Central memory CD8-positive, alpha-beta T cell (primary cell): ENCODE measurements around the gene ADGRG4.
A peak's percentile ranks its signal among the peaks of the same experiment; 100 is the strongest.
"Not testable (repeated sequence)": the region's sequence is repeated elsewhere in the genome, so short reads cannot be mapped to it uniquely, and the experiment has no call there.

Experiments
- ATAC-seq: fragments of 150-1000 bp; cut with Tn5 transposase; replicated peaks from 2 replicates; pipeline ENCODE4 v1.10.0; 2022; ENCODE audit warnings: mild to moderate bottlenecking, moderate FRiP score, moderate number of reproducible peaks; ENCODE audit not compliant: poor library complexity, severe bottlenecking; ENCODE audit errors: extremely low read depth
- DNase-seq, 2 donors: peaks; one replicate each; pipeline ENCODE4 v3.0.0; 2021; ENCODE audit warnings: low spot score in 2 of 2
- H3K27ac Mint-ChIP-seq: one replicate; pipeline ENCODE4 v1.8.0; 2022; ENCODE audit warnings: low read depth, mild to moderate bottlenecking, moderate library complexity, mixed read lengths
- H3K27me3 Mint-ChIP-seq: one replicate; pipeline ENCODE4 v1.8.0; 2022; ENCODE audit warnings: mixed read lengths
- H3K36me3 Mint-ChIP-seq: one replicate; pipeline ENCODE4 v1.8.0; 2022; ENCODE audit warnings: mild to moderate bottlenecking, moderate library complexity, mixed read lengths; ENCODE audit not compliant: insufficient read depth
- H3K4me1 Mint-ChIP-seq: one replicate; pipeline ENCODE4 v1.8.0; 2022; ENCODE audit warnings: mixed read lengths
- H3K4me3 Mint-ChIP-seq: one replicate; pipeline ENCODE4 v1.8.0; 2022; ENCODE audit warnings: mild to moderate bottlenecking, moderate library complexity, mixed read lengths
- H3K9me3 Mint-ChIP-seq: one replicate; pipeline ENCODE4 v1.8.0; 2022; ENCODE audit warnings: mixed read lengths

The ADGRG4 gene

GRCh38 chrX:136300721-136301120 lies at the start of gene ADGRG4:
Gene ADGRG4 (plus strand): TSS chrX:136300963. CDS start chrX:136308778, 7,815 bp downstream.
- H3K27me3 Mint-ChIP-seq, H3K4me1 Mint-ChIP-seq, H3K9me3 Mint-ChIP-seq, H3K36me3 Mint-ChIP-seq, H3K4me3 Mint-ChIP-seq, ATAC-seq, H3K27ac Mint-ChIP-seq, DNase-seq: not testable (repeated sequence)

DNA sequence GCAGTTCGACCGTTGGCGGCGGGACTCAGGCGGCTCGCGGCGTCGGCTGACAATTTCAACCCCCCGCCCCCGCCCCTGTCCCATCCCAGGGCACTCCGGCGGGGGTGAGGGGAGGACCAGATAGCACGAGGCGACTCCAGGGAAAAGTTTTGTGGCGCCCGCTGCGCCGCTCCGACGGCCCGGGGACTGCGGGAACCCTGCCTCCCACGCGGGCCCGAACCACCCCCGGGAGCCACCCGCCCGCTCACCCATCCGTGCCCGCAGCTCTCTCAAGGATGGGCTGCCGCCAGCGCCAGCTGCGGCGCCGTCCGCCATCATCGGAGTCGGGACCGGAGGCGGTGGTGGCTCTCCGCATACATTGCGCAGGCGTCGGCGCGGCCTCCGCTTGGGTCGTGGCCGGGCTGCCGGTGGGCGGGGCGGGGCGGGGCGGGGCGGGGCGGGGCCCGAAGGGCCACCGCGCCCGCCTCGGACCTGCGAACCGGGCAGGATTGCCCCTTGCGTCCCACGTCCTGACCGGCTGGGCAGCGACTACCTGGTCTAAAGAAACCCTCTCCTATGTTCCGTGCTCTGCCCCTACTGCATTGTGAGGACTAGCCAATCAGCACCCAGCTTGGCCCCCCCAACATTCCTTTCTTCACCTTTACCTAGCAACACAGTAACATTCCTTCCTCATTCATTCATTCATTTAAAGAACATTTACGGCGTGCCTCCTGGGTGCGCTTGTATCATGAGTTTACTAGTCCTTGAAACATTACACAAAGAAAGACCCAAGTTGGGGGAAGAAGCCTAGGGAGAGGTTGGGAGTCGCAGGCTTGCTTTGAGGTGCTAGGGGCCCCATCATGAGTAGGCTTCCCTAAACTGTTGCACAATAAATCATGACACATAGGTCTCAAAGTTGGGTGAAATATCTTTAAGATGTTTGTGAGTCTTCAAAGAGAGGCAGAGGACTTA lies 49.4 kb upstream of the ADGRG4 start, which contains the start of gene MAP7D3:
TSS of gene MAP7D3 (minus strand) at position 360 of the 951 bp plus-strand sequence. CDS start at position 318, 42 bp downstream.
- DNase-seq (peak; percentile 28 to 33), ATAC-seq (peak; percentile 85)
- peak within 1 kb of the TSS; percentile 78 for H3K4me3 Mint-ChIP-seq
- H3K36me3 Mint-ChIP-seq, result peaks cover 4% of the 10 kb centered on the region
- H3K4me1 Mint-ChIP-seq, result peaks cover 5% of the 10 kb centered on the region
- peak within 1 kb of the TSS; percentile 11 for H3K27ac Mint-ChIP-seq
- H3K27me3 Mint-ChIP-seq, result no peaks in the 10 kb centered on the region
- no peaks in the 10 kb centered on the region for H3K9me3 Mint-ChIP-seq

DNA sequence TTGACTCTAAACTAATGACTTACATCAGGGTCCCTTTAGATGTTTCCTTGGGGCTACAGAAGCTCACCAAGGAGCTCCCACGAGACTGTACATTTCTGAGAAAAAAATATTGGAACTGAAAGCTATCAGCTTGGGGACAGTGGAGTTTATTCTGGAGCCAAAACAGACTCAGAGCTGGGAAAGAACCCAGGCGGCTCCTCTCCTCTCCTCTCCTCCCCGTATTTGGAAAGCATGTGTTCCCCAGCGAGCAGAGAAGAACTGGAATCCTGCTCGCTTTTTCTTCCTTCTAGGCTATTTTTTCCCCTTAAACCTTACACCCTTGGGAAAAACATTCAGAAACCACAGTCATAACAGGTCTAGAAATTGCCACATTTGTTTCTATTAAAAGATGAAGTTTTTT lies 45.2 kb upstream of the ADGRG4 start:
- no peak for ATAC-seq
- no peak for DNase-seq
- peaks cover 12% of the 10 kb centered on the region for H3K4me1 Mint-ChIP-seq
- no peak overlapping the region for H3K27ac Mint-ChIP-seq
- H3K27me3 Mint-ChIP-seq, result no peaks in the 10 kb centered on the region
- no peak overlapping the region for H3K4me3 Mint-ChIP-seq
- no peaks in the 10 kb centered on the region for H3K9me3 Mint-ChIP-seq
- H3K36me3 Mint-ChIP-seq, result peaks cover 1% of the 10 kb centered on the region

GRCh38 chrX:136256026-136256425 lies 44.7 kb upstream of the ADGRG4 start:
- no peak for ATAC-seq

GRCh38 chrX:136258951-136259350 lies 41.8 kb upstream of the ADGRG4 start:
- Mint-ChIP-seq H3K36me3 (no peaks in the 10 kb centered on the region), H3K9me3 (no peaks in the 10 kb centered on the region), H3K4me3 (no peak overlapping the region), H3K4me1 (peaks cover 12% of the 10 kb centered on the region), H3K27me3 (no peaks in the 10 kb centered on the region), H3K27ac (no peak overlapping the region)
- no peak for ATAC-seq
- no peak for DNase-seq

More at GRCh38 chrX:136256026-136256425, 44.7 kb upstream of the ADGRG4 start:
- no peak for DNase-seq
- Mint-ChIP-seq H3K9me3 (no peaks in the 10 kb centered on the region), H3K4me1 (peaks cover 12% of the 10 kb centered on the region), H3K27ac (no peak overlapping the region), H3K27me3 (no peaks in the 10 kb centered on the region), H3K4me3 (no peak overlapping the region), H3K36me3 (peaks cover 1% of the 10 kb centered on the region)

GRCh38 chrX:136259543-136259942 lies 41.2 kb upstream of the ADGRG4 start:
- DNase-seq (no peak), ATAC-seq (no peak)
- Mint-ChIP-seq H3K27ac (no peak overlapping the region), H3K27me3 (no peaks in the 10 kb centered on the region), H3K36me3 (no peaks in the 10 kb centered on the region), H3K4me1 (peaks cover 12% of the 10 kb centered on the region), H3K9me3 (no peaks in the 10 kb centered on the region), H3K4me3 (no peak overlapping the region)

DNA sequence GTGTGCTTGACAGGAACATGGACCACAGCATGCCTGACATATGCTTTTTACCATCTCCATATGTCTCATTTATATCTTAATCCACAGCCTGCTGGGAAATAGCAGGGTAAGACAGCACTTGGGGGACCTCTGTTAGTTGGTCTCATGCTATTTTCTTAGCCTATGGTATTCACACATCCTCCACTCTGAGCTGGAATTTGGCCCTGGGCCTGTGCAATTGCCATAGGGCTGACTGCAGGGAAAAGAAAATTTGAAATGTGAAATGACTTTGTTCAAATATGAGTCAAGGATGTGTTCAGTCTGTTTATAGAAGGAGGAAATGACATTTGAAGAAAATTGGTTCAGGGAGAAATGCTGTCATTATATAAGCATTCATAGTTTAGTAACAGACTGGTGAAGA lies 40.0 kb upstream of the ADGRG4 start:
- H3K4me3 Mint-ChIP-seq, result no peak overlapping the region
- no peaks in the 10 kb centered on the region for H3K9me3 Mint-ChIP-seq
- DNase-seq (no peak), ATAC-seq (no peak)
- H3K27me3 Mint-ChIP-seq, result no peaks in the 10 kb centered on the region
- no peaks in the 10 kb centered on the region for H3K36me3 Mint-ChIP-seq
- peaks cover 12% of the 10 kb centered on the region for H3K4me1 Mint-ChIP-seq
- H3K27ac Mint-ChIP-seq, result no peak overlapping the region

DNA sequence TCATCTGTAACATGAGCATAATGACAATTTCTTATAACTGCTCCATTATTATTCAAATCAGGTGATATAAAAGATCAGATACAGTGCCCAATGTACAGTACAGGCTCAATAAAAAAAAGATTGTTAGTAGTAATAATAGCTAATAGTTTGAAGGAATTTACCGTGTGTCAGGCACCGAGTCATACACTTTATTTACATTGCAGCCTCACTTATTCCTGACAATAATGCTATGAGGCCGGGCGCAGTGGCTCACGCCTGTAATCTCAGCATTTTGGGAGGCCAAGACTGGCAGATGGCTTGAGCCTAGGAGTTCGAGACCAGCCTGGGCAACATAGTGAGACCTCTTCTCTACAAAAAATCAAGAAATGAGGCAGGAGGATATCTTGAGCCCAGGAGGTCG lies 39.4 kb upstream of the ADGRG4 start:
- DNase-seq (no peak), ATAC-seq (no peak)
- Mint-ChIP-seq H3K27me3 (no peaks in the 10 kb centered on the region), H3K9me3 (no peaks in the 10 kb centered on the region), H3K36me3 (no peaks in the 10 kb centered on the region), H3K4me1 (peaks cover 12% of the 10 kb centered on the region), H3K27ac (no peak overlapping the region), H3K4me3 (no peak overlapping the region)

DNA sequence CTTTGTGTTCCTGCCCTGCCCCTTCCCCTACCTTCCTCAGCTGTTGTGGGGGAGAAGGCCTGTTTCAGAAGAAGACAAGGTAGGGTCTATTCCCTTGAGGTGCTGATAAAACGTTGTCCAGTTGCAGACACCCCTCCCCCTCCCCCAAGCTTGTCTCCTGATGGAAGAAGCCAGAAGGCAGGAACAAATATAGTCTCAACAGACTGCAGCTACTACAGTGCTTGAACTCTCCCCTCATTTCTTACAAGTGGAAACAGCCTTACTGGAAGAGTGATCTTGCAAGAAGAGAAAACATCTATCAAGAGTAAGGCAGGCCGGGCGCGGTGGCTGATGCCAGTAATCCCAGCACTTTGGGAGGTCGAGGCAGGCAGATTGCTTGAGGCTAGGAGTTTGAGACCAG lies 38.5 kb upstream of the ADGRG4 start:
- Mint-ChIP-seq H3K27me3 (no peaks in the 10 kb centered on the region), H3K36me3 (no peaks in the 10 kb centered on the region), H3K9me3 (no peaks in the 10 kb centered on the region), H3K4me3 (no peak overlapping the region), H3K27ac (no peak overlapping the region), H3K4me1 (peaks cover 12% of the 10 kb centered on the region)
- no peak for ATAC-seq
- no peak for DNase-seq

DNA sequence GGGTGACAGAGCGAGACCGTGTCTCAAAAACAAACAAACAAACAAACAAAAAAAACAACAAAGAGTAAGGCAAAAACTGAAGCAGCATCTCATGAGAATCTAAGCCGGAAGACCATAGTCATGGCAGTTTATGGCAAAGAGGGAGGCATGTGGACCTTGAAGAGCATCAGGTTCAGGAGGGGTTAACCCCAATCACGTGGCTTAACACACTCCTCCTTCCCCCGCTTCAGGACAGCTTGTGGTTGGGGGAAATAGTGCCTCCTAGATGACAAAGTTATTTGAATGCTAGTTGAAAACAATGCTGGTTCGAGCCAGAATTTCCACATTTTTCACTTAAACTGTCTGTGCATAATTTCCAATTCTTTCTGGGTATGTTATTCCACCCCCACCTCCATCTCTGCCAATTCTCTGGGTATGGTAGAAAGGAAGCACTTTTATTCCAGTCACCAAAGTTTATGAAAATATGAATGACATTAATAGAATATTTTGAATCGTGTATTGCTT lies 37.9 kb upstream of the ADGRG4 start:
- no peaks in the 10 kb centered on the region for H3K27me3 Mint-ChIP-seq
- peaks cover 12% of the 10 kb centered on the region for H3K4me1 Mint-ChIP-seq
- H3K36me3 Mint-ChIP-seq, result no peaks in the 10 kb centered on the region
- no peak overlapping the region for H3K4me3 Mint-ChIP-seq
- no peak overlapping the region for H3K27ac Mint-ChIP-seq
- no peaks in the 10 kb centered on the region for H3K9me3 Mint-ChIP-seq
- DNase-seq (no peak), ATAC-seq (no peak)

DNA sequence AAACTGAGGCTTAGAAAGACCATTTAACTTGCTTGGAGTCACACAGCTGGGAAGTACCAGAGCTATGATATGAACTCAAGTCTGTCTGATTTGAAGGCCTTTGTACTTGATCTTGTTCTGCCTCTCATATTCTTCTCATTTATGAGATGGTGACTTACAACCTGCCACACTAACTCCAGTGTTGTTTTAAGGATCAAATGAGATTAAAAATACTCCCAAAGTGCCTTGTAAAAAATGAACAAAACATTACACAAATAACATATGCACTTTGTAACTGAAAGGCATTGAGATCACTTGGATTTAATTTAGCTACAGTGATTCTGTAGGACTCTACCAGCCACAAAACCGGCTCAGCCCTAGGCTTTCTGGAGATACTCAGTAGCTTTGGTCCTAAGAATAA lies 33.9 kb upstream of the ADGRG4 start:
- no peaks in the 10 kb centered on the region for H3K27me3 Mint-ChIP-seq
- no peak overlapping the region for H3K27ac Mint-ChIP-seq
- H3K36me3 Mint-ChIP-seq, result no peaks in the 10 kb centered on the region
- H3K4me1 Mint-ChIP-seq, result no peaks in the 10 kb centered on the region
- H3K4me3 Mint-ChIP-seq, result no peak overlapping the region
- H3K9me3 Mint-ChIP-seq, result no peaks in the 10 kb centered on the region
- ATAC-seq (no peak), DNase-seq (no peak)

DNA sequence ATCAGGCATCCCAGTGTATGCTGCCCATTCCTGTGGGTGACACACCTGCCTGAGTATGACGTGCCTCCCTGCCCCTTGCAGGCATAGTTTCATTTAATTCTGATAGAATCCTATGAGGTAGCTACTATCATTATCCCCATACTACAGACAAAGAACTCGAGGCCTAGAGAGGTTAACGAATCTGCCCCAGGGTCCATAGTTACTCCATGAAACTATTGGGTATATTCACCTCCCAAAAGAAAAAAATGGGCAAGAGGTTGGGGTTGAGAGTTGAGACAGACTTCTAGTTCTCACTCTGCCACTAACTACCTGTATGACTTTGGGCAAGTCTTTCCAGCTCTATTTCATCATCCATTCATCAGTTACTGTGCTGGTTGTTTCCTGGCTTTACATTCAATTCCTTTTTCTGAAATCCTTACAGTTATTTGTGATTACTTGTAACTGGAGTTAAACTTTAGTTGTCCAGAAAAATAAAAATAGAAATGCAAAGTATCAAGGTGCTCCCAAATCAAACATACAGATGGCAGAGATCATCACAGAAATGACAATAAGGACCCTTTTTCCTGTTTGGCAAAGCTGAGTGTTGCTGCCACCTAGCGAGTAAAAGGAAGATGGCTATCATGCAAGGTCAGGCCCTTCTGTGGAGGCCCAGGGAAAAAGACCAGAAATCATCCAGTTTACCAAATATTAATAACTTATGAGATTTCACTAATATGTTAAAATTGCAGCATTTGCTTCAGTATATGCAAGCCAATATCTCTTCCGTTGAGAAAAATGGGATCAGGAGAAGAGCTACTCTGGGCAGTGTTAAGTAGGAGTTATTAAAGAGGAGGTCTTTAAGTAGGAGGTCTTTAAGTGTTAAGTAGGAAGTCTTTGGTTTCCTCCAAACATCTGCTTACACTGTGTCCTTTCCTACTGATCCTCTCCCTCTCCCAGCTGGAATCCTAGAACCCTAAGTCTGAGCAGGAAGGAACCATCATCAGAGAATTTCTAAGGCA lies 32.4 kb upstream of the ADGRG4 start:
- no peak for ATAC-seq
- H3K4me1 Mint-ChIP-seq, result peaks cover 2% of the 10 kb centered on the region

More for the DNA sequence above, 32.4 kb upstream of the ADGRG4 start:
- no peak overlapping the region for H3K4me3 Mint-ChIP-seq
- H3K36me3 Mint-ChIP-seq, result no peaks in the 10 kb centered on the region
- DNase-seq, result peak in 1 of 2 donors; percentile 10
- H3K27ac Mint-ChIP-seq, result no peak overlapping the region
- no peaks in the 10 kb centered on the region for H3K27me3 Mint-ChIP-seq
- H3K9me3 Mint-ChIP-seq, result no peaks in the 10 kb centered on the region
